ENCODE measurements around the gene SBK2. TPM values are rescaled to one million over a fixed set of nuclear protein-coding genes. Genes with fewer than 3 reads are reported as not detected.

Gene SBK2
- total RNA-seq, 4 donors from 2014 or later: not detected

- Histone ChIP-seq H3K36me3 (no peaks in the 10 kb centered on the region), H3K9me3 (no peaks in the 10 kb centered on the region), H3K27ac (no peak overlapping the region), H3K4me1 (peaks cover 0 to 4% of the 10 kb centered on the region in 2 donors), H3K27me3 (no peaks in the 10 kb centered on the region), H3K4me3 (no peak overlapping the region)
- intact Hi-C loops (cut with DNase I; ENCODE audit: low total_unique reads): no loop called here
- no peak for TF ChIP-seq POLR2A (IDR thresholded peaks at IDR 0.05)
- TF ChIP-seq, protein P1, sequence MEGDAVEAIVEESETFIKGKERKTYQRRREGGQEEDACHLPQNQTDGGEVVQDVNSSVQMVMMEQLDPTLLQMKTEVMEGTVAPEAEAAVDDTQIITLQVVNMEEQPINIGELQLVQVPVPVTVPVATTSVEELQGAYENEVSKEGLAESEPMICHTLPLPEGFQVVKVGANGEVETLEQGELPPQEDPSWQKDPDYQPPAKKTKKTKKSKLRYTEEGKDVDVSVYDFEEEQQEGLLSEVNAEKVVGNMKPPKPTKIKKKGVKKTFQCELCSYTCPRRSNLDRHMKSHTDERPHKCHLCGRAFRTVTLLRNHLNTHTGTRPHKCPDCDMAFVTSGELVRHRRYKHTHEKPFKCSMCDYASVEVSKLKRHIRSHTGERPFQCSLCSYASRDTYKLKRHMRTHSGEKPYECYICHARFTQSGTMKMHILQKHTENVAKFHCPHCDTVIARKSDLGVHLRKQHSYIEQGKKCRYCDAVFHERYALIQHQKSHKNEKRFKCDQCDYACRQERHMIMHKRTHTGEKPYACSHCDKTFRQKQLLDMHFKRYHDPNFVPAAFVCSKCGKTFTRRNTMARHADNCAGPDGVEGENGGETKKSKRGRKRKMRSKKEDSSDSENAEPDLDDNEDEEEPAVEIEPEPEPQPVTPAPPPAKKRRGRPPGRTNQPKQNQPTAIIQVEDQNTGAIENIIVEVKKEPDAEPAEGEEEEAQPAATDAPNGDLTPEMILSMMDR (IDR thresholded peaks at IDR 0.05): no peak
- no peak for DNase-seq
Measured at GRCh38 chr19:55520691-55521292, 16.1 kb downstream of the SBK2 start.

- intact Hi-C loops (cut with DNase I; ENCODE audit: low total_unique reads): loop anchor here (10.0 kb wide), 1 partner anchor 85 kb away; the partner anchor contains the start of genes ZNF524 and ZNF865
- TF ChIP-seq, protein P1 (IDR thresholded peaks at IDR 0.05): no peak
- TF ChIP-seq POLR2A (IDR thresholded peaks at IDR 0.05): no peak
- no peaks in the 10 kb centered on the region for H3K27me3 ChIP-seq
- no peak overlapping the region for H3K4me3 ChIP-seq
- DNase-seq: no peak
- H3K4me1 ChIP-seq: peaks cover 0 to 4% of the 10 kb centered on the region in 2 donors
- H3K27ac ChIP-seq: no peak overlapping the region
- H3K36me3 ChIP-seq: no peaks in the 10 kb centered on the region
- no peaks in the 10 kb centered on the region for H3K9me3 ChIP-seq
Measured at GRCh38 chr19:55519451-55520311, 17.3 kb downstream of the SBK2 start.

DNA sequence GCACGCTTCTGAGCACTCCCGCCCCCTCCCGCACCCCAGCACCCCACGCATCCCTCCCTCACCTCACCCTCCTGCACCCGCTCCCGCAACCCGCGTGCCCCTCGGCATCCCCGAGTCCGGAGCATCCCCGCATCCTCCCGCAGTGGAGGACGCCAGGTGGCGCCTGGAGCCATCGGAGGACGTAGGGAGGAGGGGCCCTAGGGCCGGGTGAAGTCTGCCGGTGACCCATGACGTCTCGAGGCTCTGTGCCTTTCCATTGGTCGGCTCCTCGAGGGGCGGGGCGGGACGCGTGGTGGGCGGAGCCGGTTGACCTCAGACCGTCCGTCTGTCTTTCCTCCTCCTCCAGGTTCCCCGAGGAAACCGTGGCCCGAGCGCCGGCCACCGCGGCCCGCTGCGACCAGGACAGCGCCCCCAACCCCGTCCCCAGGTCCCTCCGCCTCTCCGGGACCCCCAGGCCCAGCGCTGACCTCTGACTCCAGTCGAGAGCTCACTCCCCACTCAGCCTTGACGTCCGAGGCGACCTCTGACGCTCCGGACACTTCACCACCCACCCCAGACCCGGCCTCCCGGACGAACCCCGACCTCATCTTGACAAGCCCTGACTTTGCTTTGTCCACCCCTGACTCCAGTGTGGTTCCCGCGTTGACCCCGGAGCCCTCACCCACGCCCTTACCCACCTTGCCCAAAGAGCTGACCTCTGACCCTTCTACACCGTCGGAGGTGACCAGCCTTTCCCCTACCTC lies 19.9 kb downstream of the SBK2 start:
- H3K4me3 ChIP-seq: peak overlapping the region; percentile 22 to 44
- peaks cover 0 to 4% of the 10 kb centered on the region in 2 donors for H3K4me1 ChIP-seq
- DNase-seq: peak; percentile 92 to 94
- no peaks in the 10 kb centered on the region for H3K27me3 ChIP-seq
- intact Hi-C loops (cut with DNase I; ENCODE audit: low total_unique reads): loop anchor here (10.0 kb wide), 1 partner anchor 88 kb away; the partner anchor contains the start of genes ZNF524 and ZNF865
- peak overlapping the region; percentile 86 to 93 for H3K27ac ChIP-seq
- no peaks in the 10 kb centered on the region for H3K36me3 ChIP-seq
- TF ChIP-seq, protein P1 (IDR thresholded peaks at IDR 0.05): peak; percentile 90 to 99 (median 94)
- TF ChIP-seq POLR2A (IDR thresholded peaks at IDR 0.05): peak in 1 of 2 donors; percentile 58
- H3K9me3 ChIP-seq: no peaks in the 10 kb centered on the region

GRCh38 chr19:55508120-55508519 lies 28.8 kb downstream of the SBK2 start:
- no peaks in the 10 kb centered on the region for H3K27me3 ChIP-seq
- no peak overlapping the region for H3K4me3 ChIP-seq
- no peak for TF ChIP-seq POLR2A (IDR thresholded peaks at IDR 0.05)
- TF ChIP-seq, protein P1 (IDR thresholded peaks at IDR 0.05): no peak
- no peaks in the 10 kb centered on the region for H3K9me3 ChIP-seq
- H3K4me1 ChIP-seq: peaks cover 0 to 7% of the 10 kb centered on the region in 2 donors
- intact Hi-C loops (cut with DNase I; ENCODE audit: low total_unique reads): no loop called here
- DNase-seq: no peak
- H3K36me3 ChIP-seq: no peaks in the 10 kb centered on the region
- no peak overlapping the region for H3K27ac ChIP-seq

Measured in uterus (tissue), 4 donors.